Activated T-helper 1 cell treated with anti-CD3 and anti-CD28 coated beads, Interleukin-12 subunit alpha, Interleukin-12 subunit beta, Interleukin-2, Interleukin-4 antibody, amounts not matched to agents 30 ng/mL and 10 ng/mL and 1 ng/mL, durations not matched to agents 14 hours and 24 hours and 36 hours (primary cell): ENCODE measurements around the gene INAVA. TPM values are rescaled to one million over a fixed set of nuclear protein-coding genes. Genes with fewer than 3 reads are reported as not detected.

ENCODE experiments used
- DNase-seq: peaks from one replicate; pipeline ENCODE4 v3.0.0; 2021; ENCODE audit warnings: low spot score
- H3K27ac Mint-ChIP-seq: one replicate; pipeline ENCODE4 v1.8.0; 2021; ENCODE audit warnings: mild to moderate bottlenecking, mixed read lengths
- H3K27me3 Mint-ChIP-seq: one replicate; pipeline ENCODE4 v1.8.0; 2022; ENCODE audit warnings: mild to moderate bottlenecking, moderate library complexity, mixed read lengths; ENCODE audit not compliant: insufficient read depth
- H3K36me3 Mint-ChIP-seq: one replicate; pipeline ENCODE4 v1.8.0; 2021; ENCODE audit warnings: low read depth, mixed read lengths
- H3K4me1 Mint-ChIP-seq: one replicate; pipeline ENCODE4 v1.8.0; 2021; ENCODE audit warnings: low read depth, mixed read lengths
- H3K4me3 Mint-ChIP-seq: one replicate; pipeline ENCODE4 v1.8.0; 2021; ENCODE audit warnings: mild to moderate bottlenecking, moderate library complexity, mixed read lengths
- H3K9me3 Mint-ChIP-seq: one replicate; pipeline ENCODE4 v1.8.0; 2021; ENCODE audit warnings: mixed read lengths
- intact Hi-C: fragments of 100-400 bp; cut with micrococcal nuclease; formaldehyde crosslinking; loops from one replicate; pipeline ENCODE4 v1.15.1; 2024
- total RNA-seq: library from RNA; stranded (reverse); gene quantifications from 2 replicates; pipeline ENCODE4 v1.2.3, GENCODE V29; 2022

Gene INAVA
- total RNA-seq, 1 donor from 2014 or later, result 0.16 TPM

DNA sequence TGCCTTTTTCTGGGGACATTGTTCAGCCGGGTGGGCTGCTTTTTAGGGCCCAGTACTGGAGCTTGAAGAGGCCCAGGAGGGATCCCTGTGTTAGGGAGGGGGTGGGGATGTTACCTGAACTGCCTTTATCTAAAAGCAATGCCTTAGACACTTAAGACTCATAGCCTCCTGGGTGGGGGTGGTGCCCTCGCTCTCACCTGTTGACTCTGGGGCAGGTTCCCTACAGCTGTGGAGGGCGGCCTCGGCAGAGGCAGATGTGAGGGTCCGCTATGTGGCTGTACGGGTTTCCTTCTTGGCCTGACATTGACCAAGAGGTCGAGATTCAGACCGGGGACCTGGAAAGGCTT, 716 bp downstream of the INAVA start:
- intact Hi-C loops, result no loop called here
- H3K36me3 Mint-ChIP-seq, result no peaks in the 10 kb centered on the region
- peaks cover 68% of the 10 kb centered on the region for H3K27me3 Mint-ChIP-seq
- DNase-seq, result no peak
- H3K27ac Mint-ChIP-seq, result no peak overlapping the region
- H3K4me3 Mint-ChIP-seq, result no peak overlapping the region
- H3K4me1 Mint-ChIP-seq, result peaks cover 11% of the 10 kb centered on the region
- H3K9me3 Mint-ChIP-seq, result no peaks in the 10 kb centered on the region

DNA sequence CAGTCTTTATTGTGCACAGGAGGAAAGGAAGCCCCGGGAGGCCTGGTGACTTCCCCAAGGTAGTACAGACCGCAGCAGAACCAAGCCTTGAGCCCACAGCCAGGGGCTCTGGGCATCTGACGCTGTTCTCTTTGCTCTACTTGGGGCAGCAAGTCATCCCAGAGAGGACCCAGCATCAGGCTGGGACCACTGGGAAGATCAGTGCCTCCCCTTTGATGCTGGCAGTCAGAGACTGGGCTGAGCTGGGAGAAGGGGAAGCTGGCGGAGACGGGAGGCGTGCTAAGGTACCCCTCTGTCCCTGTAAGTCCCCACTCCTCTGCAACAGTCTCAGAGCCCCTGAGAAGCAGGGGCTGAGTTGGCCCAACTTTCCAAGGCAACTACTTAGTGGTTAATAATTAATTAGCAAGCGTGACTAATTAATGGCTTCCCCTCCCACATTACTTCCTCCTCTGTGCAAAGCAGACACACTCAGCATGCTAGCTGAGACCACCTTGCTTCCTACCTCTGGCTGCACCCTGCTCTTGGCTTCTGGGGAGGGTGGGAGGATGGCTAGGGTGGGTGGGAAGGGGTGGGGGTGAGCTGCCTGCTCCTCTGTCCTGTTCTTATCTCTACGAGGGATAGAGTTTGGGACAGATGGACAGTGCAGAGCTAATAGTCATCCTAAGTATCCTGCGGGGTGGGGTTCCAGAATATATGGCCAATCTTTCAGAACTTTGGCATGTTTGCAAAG, 1.3 kb downstream of the INAVA start:
- H3K4me3 Mint-ChIP-seq, result no peak overlapping the region
- intact Hi-C loops, result no loop called here
- H3K27me3 Mint-ChIP-seq, result peaks cover 64% of the 10 kb centered on the region
- H3K4me1 Mint-ChIP-seq, result peaks cover 6% of the 10 kb centered on the region
- no peaks in the 10 kb centered on the region for H3K36me3 Mint-ChIP-seq
- no peak overlapping the region for H3K27ac Mint-ChIP-seq
- no peaks in the 10 kb centered on the region for H3K9me3 Mint-ChIP-seq
- no peak for DNase-seq

DNA sequence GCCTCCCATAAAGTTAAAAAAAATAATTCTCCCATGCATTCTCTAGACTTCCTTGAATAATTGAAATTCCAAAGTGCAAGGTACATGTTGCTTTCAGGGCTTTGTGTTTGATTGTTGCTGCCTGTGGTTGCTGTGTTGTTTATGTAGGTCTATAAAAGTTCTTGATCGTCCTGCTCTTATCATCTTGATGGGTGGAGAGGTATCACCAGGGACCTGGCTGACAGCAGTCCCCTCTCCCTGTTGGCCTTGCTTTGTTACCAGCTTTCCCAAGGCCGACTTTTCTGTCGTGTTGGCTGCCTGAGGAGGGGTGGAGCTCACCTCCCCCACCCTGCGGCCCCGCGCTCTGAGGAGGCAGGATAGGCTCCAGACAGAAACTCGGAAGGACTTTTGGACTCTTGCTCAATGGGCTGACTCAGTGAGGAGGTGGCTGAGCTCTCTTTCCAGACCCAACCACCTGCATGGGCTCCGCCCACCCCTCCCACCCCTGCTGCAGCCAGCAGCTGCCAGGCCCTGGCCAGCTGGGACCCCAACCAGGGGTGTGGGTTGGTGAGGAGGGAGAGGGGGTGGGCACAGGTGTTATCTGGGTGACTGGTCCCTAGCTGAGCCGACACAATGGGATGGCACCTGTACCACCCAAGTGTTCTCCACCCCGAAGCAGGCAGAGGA, 2.0 kb downstream of the INAVA start:
- H3K4me3 Mint-ChIP-seq, result no peak overlapping the region
- no peak overlapping the region for H3K27ac Mint-ChIP-seq
- H3K36me3 Mint-ChIP-seq, result no peaks in the 10 kb centered on the region
- intact Hi-C loops, result no loop called here
- H3K9me3 Mint-ChIP-seq, result no peaks in the 10 kb centered on the region
- no peak for DNase-seq
- peaks cover 65% of the 10 kb centered on the region for H3K27me3 Mint-ChIP-seq
- H3K4me1 Mint-ChIP-seq, result peaks cover 6% of the 10 kb centered on the region

DNA sequence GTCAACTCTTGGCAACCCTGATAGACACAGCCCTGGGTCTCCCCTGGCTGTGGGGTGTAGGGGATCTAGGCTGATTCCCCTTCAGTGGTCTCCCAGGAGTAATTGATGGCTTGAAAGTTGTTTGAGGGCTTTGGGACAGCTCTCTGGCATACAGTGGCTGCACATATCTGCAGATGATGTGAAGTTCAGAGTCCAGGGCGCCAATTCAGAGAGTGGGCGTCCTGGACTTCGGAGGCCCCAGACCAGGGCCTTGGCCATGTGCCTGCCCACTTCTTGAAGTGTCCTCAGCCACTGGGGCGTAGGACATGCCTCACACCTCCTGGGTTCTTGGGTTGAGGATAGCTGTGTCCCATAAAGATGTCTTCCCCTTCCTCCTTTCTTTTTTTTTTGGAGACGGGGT, 2.6 kb downstream of the INAVA start:
- H3K4me3 Mint-ChIP-seq, result no peak overlapping the region
- no peaks in the 10 kb centered on the region for H3K9me3 Mint-ChIP-seq
- H3K36me3 Mint-ChIP-seq, result no peaks in the 10 kb centered on the region
- no peak for DNase-seq
- H3K27ac Mint-ChIP-seq, result no peak overlapping the region
- H3K4me1 Mint-ChIP-seq, result peaks cover 1% of the 10 kb centered on the region
- intact Hi-C loops, result no loop called here
- H3K27me3 Mint-ChIP-seq, result peaks cover 62% of the 10 kb centered on the region

DNA sequence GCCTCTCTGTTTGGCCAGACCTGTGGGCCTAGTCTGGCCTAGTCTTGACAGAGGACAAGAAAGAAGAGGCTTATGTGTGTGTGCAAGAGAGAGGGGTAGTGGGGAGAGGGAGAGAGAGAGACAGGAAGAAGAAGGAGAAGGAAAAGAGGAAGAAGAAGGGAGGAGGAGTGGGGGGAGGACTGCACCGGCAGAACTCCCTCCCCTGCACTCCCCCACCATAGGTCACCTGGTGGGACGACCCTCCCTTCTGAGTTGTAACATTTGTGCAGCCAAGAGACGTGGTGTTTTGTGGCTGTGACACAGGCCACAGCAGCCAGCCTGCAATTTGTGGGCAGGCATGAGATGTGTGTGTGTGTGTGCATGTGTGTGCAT, 4.3 kb downstream of the INAVA start:
- Mint-ChIP-seq H3K27me3 (peaks cover 55% of the 10 kb centered on the region), H3K4me3 (no peak overlapping the region), H3K36me3 (no peaks in the 10 kb centered on the region), H3K27ac (no peak overlapping the region), H3K9me3 (no peaks in the 10 kb centered on the region), H3K4me1 (no peaks in the 10 kb centered on the region)
- no peak for DNase-seq
- intact Hi-C loops, result no loop called here

DNA sequence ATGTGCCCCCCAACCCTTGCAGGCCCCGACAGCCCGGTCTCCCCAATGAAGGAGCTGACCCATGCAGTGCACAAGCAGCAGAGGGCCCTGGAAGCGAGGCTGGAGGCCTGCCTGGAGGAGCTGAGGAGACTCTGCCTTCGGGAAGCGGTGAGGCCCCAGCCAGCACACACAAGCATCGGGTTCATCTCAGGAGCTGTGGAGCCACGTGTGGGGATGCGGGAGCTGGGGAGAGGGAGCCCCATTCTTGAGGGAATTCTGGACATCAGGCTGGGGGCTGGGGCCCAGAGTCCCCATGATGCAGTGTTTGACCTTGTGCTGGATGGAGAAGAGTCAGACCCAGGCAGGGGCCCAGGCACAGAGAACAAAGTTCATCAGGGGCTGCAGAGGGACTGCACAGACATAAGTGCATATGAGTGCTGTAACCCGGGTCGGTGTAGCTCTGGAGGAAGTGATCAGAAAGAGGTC, 4.8 kb downstream of the INAVA start:
- Mint-ChIP-seq H3K9me3 (no peaks in the 10 kb centered on the region), H3K27ac (no peak overlapping the region), H3K4me1 (no peaks in the 10 kb centered on the region), H3K27me3 (peaks cover 55% of the 10 kb centered on the region), H3K4me3 (no peak overlapping the region), H3K36me3 (no peaks in the 10 kb centered on the region)
- DNase-seq, result no peak
- intact Hi-C loops, result no loop called here

DNA sequence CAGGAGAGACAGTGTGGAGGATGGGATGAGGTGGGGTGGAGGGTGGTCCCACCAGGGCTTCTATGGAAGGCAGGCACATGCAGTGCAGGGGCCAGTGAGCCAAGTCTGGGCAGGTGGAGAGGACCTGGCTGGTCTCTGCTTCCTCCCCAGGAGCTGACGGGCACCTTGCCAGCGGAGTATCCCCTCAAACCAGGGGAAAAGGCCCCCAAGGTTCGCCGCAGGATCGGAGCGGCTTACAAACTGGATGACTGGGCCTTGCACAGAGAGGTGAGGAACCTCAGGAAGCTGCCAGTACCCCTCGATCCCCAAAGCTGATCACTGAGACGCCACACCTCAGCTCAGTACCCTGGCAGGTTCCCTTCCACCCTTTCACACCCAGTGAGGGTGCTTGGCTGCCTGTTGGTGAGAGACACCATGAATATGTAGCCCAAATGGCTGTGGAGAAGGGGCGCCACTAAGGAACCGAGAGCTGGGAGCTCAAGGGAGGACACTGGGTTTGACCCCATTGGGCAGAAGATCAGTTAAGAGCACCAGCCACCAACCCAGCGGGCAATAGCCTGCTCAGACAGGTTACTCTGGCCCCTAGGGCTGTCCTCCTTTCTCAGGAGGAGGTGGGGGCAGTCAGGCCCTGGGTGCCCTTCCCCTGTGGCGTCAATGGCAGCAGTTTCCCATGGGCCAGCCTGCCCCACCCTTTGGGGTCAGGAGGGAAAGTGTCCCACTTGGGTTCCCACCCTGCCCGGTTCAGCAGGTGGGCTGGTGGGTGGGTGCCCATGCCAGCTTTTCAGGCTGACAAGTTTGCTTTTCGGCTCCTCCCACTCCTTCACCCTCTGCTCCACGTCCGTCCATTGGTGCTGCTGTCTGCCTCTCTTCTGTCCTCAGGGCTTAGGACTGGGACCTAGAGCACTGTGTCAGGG, 5.5 kb downstream of the INAVA start:
- intact Hi-C loops, result no loop called here
- Mint-ChIP-seq H3K4me3 (no peak overlapping the region), H3K9me3 (no peaks in the 10 kb centered on the region), H3K36me3 (no peaks in the 10 kb centered on the region), H3K27ac (no peak overlapping the region), H3K27me3 (peaks cover 54% of the 10 kb centered on the region), H3K4me1 (peaks cover 1% of the 10 kb centered on the region)
- DNase-seq, result no peak

DNA sequence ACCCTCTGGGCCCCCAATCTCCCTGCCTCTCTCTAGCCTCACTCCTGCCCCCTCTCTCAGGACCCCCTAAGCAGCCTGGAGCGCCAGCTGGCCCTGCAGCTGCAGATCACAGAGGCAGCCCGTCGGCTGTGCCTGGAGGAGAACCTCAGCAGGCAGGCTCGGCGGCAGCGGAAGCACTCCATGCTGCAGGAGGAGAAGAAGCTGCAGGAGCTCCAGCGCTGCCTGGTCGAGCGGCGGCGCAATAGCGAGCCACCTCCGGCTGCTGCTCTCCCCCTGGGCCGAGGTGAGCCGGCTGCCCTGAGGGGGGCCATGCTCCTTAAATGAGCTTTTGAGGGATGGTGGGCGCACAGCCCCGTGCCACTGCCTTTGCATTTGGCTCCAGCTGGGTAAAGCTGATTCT, 6.2 kb downstream of the INAVA start:
- Mint-ChIP-seq H3K4me1 (peaks cover 8% of the 10 kb centered on the region), H3K36me3 (no peaks in the 10 kb centered on the region), H3K4me3 (no peak overlapping the region), H3K9me3 (no peaks in the 10 kb centered on the region), H3K27me3 (peaks cover 54% of the 10 kb centered on the region), H3K27ac (no peak overlapping the region)
- intact Hi-C loops, result no loop called here
- DNase-seq, result no peak

DNA sequence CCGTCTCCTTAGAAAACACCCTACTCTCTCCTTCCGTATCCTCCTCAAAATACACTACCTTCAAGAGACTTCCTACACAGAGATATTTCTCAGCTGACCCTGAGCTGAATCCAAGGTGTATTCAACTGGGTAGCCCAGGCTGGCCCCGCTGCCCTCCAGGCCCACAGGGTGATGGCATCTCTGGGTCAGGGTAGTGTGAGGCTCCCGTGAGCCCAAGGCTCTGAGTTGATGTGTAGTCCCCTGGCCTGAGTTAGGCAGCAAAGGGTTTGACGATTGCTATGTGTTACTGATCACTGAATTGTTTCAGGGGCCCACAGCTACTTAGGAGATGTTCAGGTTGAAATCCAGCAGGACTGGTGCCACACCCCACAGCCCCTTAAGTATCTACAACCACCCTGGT, 6.7 kb downstream of the INAVA start:
- H3K27me3 Mint-ChIP-seq, result peaks cover 54% of the 10 kb centered on the region
- H3K4me3 Mint-ChIP-seq, result no peak overlapping the region
- H3K27ac Mint-ChIP-seq, result no peak overlapping the region
- H3K9me3 Mint-ChIP-seq, result no peaks in the 10 kb centered on the region
- H3K36me3 Mint-ChIP-seq, result no peaks in the 10 kb centered on the region
- no peak for DNase-seq
- intact Hi-C loops, result no loop called here
- H3K4me1 Mint-ChIP-seq, result peaks cover 10% of the 10 kb centered on the region

DNA sequence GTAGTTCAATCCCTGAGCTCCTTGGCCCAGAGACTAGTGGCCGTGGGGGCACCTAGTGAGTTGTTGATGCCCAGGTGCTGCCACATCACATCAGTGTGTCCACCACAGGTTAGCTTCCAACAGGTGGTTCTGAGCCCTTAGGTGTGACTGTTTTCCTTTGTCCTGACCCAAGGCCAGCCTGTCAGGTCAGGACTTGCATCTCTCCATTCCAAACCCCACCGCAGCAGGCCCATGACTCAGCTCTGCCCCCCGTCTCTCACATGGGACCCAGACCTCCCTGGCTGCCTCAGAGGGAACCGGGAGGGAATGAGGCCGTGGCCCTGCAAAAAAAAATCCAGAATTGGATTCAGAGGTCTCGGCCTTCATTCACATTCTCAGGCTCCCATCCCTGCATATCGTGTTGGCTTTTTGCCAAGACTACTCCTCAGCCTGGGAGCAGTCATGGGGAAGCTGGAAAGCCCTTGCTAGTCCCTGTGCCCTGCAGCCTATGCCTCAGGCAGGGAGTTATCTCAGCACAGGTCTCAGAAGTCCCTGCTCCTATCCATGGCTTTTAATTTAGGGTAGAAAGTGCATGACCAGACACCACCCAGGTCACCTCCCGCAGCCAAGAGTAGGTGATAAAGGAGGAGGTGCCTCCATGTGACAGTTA, 7.2 kb downstream of the INAVA start:
- no peak overlapping the region for H3K27ac Mint-ChIP-seq
- no peaks in the 10 kb centered on the region for H3K9me3 Mint-ChIP-seq
- H3K36me3 Mint-ChIP-seq, result no peaks in the 10 kb centered on the region
- intact Hi-C loops, result no loop called here
- no peak for DNase-seq
- peaks cover 51% of the 10 kb centered on the region for H3K27me3 Mint-ChIP-seq
- H3K4me3 Mint-ChIP-seq, result no peak overlapping the region
- peaks cover 10% of the 10 kb centered on the region for H3K4me1 Mint-ChIP-seq

DNA sequence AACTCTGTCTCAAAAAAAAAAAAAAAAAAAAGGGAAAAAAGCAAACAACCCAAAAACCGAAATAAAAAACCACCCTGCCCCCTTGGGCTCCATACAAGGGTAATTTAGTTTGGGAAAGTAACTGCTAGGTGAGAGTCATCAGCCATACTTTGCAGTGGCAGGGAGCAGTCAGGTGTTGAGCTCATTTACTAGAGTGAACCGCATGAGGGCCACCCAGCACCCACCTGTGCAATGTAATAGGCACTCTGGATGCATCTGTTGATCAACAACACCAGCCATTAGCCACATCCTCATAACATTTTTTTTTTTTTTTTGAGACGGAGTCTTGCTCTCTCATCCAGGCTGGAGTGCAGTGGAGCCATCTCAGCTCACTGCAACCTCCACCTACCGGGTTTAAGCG, 9.1 kb downstream of the INAVA start:
- intact Hi-C loops, result no loop called here
- Mint-ChIP-seq H3K27me3 (peaks cover 44% of the 10 kb centered on the region), H3K36me3 (no peaks in the 10 kb centered on the region), H3K4me1 (peaks cover 10% of the 10 kb centered on the region), H3K27ac (no peak overlapping the region), H3K4me3 (no peak overlapping the region), H3K9me3 (no peaks in the 10 kb centered on the region)
- DNase-seq, result no peak

DNA sequence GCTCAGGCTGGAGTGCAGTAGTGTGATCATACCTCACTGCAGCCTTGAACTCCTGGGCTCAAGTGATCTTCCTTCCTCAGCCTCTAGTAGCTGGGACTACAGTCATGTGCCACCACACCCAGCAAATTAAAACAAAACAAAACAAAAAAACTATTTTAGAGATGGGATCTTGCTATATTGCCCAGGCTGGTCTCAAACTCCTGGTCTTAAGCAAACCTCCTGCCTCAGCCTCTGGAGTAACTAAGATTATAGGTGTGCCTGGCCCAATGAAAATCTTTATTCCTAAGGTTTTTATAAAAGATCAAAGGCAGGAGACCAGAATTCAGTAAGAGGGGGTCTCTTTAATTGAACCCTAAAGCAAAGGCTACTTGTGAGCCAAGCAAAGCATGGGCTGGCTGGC, 10.1 kb downstream of the INAVA start:
- intact Hi-C loops, result loop anchor here (1.0 to 5.0 kb wide), 4 partner anchors 15 to 277 kb away; no protein-coding TSS in a partner anchor
- H3K27ac Mint-ChIP-seq, result no peak overlapping the region
- no peak for DNase-seq
- no peak overlapping the region for H3K4me3 Mint-ChIP-seq
- no peaks in the 10 kb centered on the region for H3K36me3 Mint-ChIP-seq
- no peaks in the 10 kb centered on the region for H3K9me3 Mint-ChIP-seq
- H3K27me3 Mint-ChIP-seq, result peaks cover 36% of the 10 kb centered on the region
- peaks cover 10% of the 10 kb centered on the region for H3K4me1 Mint-ChIP-seq
